Measurements from ENCODE around the gene GATAD2B.
"Not testable (repeated sequence)": the region's sequence is repeated elsewhere in the genome, so short reads cannot be mapped to it uniquely, and the experiment has no call there.

Gene GATAD2B

DNA sequence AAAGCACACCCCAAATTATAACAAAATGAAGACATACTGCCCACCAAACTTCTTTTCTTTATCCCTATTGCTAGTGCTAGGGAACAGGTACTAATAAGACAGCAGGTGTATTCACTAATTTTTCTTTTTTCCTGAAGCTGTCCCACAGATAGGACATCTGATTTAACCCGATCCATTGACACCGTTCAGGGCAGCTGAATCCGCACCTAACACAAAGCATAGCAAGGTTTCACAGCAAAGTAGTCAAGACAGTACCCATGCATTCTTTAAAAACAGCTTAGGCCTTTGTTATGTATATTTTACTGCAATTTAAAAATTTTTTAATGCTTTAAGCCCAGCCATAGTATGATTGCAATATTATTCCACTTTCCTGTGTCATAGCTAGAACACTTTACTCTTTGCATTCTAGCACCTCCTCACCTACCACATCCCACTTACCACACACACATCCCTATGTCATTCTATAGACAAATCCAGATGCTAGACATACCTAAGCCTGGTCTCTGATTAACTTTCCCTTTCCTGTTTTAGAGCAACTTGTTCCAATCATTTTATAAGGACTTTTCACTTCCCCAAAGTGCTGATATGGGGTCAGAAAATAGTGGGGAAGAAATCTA is 40.4 kb downstream of the GATAD2B start:
- DNase-seq = no peak

DNA sequence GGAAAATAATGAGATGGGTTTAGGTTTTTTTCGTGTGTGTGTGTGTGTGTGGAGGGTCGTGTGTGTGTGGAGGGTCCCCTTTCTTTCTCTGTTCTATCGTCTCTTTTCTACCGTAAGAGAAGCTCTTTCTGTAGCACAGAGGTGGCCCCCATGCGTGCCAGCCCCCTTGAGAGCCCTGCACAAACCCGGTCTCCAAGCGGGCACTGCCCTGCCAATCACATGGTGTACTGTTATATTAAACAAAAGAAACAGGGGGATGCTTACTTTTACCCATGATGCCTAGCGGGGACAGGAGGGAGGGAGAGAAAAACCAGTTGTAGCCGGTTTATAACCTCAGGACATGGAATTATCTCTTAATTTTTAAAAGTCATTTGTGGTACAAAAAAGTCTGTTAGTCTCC is 41.0 kb downstream of the GATAD2B start:
- DNase-seq = no peak

DNA sequence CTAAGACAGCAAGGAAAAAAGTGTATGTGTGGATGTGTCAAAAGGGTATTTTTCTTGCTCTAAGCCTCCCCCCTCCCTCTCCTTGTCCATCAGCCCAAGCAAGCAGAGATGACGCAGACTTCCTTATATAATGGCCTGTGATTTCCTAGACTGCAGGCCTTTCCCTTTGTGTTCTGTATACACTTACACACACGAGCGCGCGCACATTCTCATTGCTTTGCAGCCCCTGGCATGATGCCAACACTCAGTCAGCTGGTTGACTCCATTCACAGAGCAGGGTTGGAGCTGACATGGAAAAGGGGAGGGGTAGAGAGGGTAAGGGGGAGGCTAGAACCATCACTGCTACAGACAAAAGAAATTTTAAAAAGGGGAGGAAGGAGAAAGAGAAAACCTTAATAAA is 41.8 kb downstream of the GATAD2B start:
- DNase-seq = no peak

DNA sequence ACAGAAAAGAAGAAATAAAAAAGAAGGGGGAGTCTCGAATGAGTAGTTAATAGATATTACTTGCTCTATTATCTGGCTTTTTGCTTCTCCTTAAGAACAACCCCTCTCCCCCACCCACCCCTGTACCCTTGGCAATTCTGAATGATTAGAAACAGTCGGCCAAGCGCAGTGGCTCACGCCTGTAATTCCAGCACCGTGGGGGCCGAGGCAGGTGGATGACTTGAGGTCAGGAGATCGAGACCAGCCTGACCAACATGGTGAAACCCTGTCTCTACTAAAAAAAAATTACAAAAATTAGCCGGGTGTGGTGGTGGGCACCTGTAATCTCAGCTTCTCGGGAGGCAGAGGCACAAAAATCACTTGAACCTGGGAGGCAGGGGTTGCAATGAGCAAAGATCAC is 42.7 kb downstream of the GATAD2B start:
- DNase-seq = no peak

DNA sequence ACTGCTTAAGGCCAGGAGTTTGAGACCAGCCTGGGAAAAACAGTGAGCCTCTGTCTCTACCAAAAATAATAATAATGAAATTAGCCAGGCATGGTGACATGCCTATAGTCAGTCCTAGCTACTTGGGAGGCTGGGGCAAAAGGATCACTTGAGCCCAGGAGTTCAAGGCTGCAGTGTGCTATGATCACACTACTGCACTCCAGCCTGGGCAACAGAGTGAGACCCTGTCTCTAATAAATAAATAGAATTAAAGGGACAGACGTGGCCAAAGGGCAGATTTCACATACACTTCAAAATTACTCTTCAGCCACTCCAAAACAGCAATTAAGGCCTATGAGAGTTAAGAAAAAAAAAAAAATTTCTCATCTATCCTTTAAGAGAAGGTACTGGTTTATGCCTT is 45.7 kb downstream of the GATAD2B start:
- no peak for DNase-seq

DNA sequence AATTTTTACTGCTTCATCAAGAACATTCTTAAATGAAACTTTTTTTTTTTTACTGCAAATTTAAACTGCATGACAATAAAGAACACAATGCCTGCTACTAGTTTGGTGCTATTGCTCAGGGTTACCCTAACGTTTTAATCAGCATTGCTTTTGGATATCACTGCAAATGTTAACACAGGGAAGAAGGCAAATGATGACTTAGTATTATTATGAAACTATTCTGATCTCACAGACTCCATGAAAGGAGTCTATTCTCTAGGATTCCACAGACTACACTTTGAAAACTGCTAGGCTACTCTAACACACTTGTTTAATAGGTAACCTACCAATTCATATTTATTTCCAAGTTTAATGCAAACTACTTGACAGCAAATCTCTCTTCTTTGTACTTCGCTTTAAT is 49.8 kb downstream of the GATAD2B start:
- no peak for DNase-seq

DNA sequence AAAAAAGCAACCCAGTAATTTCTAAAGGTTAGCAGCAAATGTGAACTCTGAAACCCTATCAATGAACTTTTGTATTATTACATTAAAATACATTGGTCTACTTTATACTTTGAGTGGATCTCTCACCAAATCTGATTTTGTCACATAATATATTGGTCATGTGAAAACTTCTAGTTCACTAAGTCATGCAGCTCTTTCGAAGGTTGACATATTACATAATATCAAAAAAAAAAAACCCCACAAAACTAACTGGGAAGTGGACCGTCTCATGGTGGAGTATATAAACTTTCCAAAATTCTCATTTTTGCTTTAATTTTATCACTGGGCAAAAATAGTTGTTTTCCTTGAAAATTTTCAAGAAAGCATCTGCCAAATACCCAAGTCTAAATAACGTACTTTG is 50.4 kb downstream of the GATAD2B start:
- no peak for DNase-seq

DNA sequence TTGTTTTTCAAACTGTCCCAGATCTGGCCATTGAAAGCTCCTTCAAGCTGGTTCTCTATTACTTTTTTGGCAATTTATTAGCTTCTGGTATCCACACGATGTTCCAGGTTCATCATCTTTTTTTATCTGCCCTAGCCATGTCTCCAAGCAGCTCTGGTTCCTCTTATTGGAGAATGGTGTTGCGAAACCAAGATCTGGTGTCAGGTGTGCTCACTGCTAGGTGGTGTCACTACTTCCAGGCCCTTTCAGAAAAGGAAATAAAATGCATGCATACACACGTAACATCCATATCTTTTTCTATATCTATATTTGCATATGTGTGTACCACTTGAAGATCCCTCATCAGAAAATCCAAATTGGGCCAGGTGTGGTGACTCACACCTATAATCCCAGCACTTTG is 53.3 kb downstream of the GATAD2B start:
- no peak for DNase-seq

DNA sequence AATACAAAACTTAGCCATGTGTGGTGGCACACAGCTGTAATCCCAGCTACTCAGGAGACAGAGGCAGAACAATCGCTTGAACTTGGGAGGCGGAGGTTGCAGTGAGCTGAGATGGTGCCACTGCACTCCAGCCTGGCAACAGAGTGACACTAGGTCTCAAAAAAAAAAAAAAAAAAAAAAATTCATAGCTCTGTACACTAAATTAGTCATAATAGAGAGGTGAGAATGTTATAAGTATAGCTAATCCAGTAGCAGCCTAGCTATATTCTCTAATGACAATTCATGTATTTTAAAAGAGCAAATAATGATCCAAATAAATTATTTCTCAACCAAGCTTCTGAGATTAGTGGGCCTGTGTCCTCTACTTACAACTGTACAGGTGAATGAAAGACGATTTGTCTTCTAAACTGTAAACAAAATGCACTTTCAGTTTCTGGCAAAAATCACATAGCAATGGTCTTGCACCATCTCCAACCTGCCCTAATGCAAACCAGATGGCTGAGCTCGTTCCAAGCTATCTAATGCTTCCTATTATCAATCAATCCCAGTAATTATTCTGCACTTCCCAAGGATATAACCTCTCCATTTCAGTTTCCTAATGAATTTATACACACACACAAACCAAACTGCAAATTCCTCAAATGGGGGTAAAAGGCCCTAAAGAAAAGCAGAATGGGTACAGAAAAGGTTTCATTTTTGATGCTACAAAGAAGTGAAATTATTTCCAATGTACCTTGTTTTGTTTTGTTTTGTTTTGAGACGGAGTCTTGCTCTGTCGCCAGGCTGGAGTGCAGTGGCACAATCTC is 56.5 kb downstream of the GATAD2B start:
- no peak for DNase-seq

DNA sequence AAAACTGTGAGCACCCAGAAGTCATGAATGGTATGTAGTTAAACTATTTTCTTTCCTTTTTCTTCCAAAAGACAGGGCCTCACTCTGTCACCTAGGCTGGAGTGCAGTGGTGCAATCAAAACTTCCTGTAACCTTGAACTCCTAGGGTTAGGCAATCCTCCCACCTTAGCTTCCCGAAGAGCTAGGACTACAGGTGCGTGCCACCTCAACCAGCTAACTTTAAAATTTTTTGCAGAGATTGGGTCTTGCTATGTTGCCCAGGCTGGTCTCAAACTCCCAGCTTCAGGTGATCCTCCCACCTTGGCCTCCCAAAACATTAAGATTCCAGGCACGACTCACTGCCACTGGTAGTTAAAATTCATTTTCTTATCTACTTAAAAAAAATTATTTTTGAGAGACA is 62.5 kb downstream of the GATAD2B start:
- DNase-seq = no peak

DNA sequence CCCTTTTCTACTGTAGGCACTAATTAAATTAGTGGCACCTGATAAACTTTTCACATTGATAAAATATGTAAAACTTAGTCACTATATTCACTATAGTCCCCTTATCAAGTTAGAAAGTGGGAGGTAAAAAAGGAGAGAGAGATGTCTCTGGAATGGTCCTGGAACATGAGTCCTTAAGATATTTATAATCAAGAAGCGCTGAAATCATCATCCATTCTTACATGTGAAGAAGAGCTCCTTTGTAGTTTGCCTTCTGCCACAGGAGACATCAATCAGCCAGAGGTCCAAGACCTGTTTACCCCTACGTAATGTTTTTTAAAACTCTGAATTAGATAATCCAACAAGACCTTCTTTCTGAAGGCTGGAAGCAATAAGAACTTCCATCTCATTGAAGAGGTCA is 65.3 kb downstream of the GATAD2B start:
- no peak for DNase-seq

DNA sequence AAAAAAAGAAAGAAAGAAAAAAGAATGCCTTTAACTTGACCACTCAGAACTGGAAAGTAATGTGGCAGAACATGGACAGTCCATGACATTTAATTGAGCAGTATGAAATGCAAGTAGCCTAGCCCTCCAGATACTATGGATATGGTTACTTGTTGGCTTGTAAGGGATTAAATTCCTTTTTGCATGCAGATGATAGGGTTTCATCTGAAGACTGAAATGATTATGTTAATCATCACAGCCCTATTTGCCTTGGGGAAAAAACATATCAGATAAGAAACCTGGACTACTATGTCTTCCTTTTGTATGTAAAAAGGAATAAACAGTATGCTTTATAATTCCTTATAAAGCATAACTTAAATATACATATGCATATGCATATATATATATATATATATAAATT is 66.0 kb downstream of the GATAD2B start:
- DNase-seq = no peak

DNA sequence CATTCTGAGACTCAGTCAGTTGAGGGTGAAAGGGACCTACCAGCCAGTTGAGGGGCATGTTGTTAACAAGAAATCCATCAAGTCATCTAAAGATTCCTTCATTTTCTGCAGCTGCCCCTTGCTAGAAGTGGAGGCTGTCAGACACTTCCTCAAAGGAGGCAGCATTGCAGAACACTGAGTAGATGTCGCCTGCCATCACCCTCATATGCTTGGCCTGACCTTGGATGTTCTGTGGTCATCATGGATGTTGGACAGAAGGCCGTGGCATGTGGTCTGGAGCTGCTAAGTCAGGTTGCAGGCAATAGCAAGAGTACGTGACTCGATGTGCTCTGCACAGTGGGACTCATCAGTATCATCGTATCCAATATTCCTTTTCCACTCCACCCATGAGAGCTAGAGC is 70.6 kb downstream of the GATAD2B start:
- DNase-seq = peak; percentile 72

DNA sequence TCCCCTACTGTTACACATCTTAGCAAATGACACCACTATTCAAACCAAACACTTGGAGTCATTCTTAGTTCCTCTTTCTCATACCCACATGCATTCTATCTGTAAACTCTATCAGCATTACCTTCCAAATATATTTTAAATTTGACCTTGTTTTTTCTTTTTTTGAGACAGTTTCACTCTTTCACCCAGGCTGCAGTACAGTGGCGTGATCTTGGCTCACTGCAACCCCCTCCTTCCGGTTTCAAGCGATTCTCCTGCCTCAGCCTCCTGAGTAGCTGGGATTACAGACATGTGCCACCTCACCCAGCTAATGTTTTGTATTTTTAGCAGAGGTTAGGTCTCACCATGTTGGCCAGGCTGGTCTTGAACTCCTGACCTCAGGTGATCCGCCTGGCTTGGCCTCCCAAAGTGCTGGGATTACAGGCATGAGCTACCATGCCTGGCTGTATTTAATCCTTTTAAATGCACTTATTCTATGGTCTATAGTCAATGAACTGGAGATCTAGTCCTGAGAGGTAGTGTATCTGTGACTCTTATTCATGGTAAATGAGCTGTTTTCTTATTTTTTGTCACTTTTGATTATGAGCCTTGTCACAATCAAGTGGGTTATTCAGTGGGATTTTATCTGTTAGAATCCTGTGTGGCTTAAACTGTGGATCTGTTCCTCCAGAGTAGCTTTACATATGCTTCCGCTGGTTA is 73.1 kb downstream of the GATAD2B start:
- DNase-seq = peak; percentile 82

DNA sequence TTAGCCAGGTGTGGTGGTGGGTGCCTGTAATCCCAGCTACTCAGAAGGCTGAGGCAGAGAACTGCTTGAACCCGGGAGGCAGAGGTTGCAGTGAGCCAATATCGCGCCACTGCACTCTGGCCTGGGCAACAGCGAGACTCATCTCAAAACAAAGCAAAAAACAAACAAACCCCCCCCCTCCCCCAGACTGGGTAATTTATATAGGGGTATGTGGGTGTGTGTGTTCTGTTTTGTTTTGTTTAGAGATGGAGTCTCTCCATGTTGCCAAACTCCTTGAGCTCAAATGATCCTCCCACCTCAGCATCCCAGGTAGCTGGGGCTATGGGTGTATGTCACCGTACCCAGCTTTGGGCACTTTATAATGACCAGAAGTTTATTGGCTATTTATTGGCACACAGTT is 74.0 kb downstream of the GATAD2B start:
- no peak for DNase-seq

DNA sequence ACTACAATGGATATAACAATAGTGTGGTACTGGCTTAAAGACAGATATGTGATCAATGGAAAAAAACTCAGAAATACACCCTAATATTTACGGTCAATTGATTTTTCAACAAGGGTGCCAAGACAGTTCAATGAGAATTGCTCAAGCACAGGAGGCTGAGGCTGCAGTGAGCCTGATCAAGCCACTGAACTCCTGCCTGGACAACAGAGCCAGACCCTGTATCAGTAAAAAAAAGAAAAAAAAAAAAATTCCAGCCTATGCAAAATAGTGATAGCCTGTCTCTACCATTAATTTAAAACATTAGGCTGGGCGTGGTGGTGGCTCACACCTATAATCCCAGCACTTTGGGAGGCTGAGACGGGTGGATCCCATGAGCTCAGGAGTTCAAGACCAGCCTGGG is 77.6 kb downstream of the GATAD2B start:
- DNase-seq = no peak

DNA sequence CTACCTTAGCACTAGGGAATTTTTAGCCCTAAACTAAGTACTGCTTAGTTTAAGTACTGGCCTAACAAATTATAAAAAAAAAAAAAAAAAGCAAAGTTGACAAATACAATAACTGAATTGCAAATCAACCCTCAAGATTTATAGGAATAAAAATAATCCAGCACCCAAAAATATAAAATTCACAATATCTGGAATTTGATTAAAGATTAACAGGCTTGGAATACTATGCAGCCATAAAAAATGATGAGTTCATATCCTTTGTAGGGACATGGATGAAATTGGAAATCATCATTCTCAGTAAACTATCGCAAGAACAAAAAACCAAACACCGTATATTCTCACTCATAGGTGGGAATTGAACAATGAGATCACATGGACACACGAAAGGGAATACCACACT is 78.4 kb downstream of the GATAD2B start:
- DNase-seq = not testable (repeated sequence)

DNA sequence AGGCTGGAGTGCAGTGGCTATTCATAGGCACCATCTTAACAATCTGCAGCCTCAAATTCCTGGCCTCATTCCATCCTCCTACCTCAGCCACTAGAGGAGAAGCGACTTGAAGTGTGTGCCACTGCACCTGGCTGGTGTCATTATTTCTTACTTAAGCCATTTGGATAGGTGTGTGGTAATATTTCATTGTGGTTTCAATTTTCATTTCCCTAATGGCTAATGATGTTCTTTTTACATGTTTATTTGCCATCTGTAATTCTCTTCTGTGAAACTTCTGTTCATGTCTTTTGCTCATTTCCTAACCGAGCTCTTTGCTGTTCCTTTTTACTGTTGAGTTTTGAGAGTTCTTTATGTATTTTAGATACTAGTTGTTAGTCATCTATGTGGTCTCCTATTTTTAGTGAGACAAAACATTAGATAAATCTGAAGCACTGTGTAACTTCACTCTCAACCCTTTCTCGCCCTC is 80.7 kb downstream of the GATAD2B start:
- no peak for DNase-seq

DNA sequence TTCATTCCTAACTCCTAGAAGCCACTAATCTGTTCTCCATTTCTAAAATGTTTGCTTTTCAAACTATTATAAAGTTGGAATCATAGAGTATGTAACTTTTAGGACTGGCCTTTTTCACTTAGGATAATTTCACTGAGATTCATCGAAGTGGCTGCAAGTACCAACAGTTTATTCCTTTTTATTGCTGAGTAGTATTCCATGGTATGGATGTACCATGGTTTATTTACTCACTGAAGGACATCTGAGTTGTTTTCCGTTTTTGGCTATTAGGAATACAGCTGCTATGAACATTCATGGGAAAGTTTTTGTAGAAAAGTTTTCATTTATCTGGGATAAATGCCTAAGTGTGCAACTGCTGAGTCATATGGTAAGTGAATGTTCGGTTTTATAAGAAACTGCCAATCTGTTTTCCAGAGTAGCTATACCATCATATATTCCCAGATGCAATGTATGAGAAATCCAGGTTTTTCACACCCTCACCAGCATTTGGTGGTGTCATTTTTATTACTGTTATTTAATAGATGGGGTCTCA is 81.2 kb downstream of the GATAD2B start:
- DNase-seq = no peak

DNA sequence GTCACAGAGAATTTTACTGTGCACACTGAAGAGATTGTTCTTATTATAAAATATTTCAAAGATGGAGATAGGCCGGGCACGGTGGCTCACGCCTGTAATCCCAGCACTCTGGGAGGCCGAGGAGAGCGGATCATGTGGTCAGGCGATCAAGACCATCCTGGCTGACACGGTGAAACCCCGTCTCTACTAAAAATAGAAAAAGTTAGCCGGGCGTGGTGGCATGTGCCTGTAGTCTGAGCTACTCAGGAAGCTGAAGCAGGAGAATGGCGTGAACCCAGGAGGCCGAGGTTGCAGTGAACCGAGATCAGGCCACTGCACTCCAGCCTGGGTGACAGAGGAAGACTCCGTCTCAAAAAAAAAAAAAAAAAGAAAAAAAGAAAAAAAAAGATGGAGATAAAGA is 82.0 kb downstream of the GATAD2B start:
- not testable (repeated sequence) for DNase-seq

DNA sequence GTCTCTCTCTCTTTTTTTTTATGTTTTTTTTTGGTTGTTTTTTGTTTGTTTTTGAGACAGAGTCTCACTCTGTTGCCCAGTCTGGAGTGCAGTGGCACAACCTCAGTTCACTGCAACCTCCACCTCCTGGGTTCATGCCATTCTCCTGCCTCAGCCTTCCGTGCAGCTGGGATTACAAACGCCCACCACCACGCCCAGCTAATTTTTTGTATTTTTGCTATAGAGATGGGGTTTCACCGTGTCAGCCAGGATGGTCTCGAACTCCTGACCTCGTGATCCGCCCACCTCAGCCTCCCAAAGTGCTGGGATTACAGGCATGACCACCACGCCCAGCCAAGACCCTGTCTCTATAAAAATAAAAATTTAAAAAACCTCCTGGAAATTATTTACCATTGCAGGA is 88.8 kb downstream of the GATAD2B start:
- not testable (repeated sequence) for DNase-seq

DNA sequence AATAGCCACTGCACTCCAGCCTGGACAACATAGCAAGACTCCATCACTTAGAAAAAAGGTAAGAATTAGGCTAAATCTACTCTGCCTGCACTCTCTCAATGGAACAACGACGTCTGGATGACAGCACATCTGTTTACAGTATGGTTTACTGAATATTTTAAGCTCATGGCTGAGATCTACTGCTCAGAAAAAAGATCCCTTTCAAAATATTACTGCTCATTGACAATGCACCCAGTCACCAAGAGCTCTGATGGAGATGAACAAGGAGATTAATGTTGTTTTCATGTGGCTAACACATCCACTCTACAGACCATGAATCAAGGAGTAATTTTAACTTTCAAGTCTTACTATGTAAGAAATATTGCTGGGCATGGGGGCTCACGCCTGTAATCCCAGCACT is 89.6 kb downstream of the GATAD2B start:
- no peak for DNase-seq

DNA sequence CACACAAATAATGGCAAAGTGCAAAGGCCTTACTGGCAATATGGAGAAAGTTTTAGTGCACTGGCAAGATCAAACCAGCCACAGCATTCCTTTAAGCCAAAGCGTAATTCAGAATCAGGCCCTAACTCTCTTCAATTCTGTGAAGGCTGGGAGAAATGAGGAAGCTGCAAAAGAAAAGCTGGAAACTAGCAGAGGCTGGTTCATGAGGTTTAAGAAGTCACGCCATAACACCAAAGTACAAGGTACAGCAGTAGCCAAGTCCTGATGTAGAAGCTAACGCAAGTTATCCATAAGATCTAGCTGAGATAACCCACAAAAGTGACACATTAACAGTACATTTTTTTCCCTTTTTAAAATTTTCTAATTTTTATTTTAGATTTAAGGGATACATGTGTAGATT is 90.5 kb downstream of the GATAD2B start:
- peak; percentile 65 for DNase-seq

DNA sequence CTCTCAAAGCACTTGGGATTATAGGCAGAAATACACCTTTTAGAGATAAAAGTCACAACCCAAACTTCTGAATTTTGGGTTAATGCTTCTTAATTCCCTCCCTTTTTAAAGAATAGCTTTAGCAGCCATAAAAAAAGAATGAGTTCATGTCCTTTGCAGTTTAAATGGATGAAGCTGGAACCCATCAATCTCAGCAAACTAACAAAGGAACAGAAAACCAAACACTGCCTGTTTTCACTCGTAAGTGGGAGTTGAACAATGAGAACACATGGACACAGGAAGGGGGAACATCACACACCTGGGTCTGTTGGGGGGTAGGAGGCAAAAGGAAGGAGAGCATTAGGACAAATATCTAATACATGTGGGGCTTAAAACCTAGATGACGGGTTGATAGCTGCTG is 91.7 kb downstream of the GATAD2B start:
- no peak for DNase-seq
